Neural progenitor cell (in vitro differentiated cells): Measurements from ENCODE around the gene TMEM79. TPM values are rescaled to one million over a fixed set of nuclear protein-coding genes. Genes with fewer than 3 reads are reported as not detected.
A peak's percentile ranks its signal among the peaks of the same experiment; 100 is the strongest.

Source experiments
- DNase-seq: peaks from one replicate; pipeline ENCODE4 v3.0.0-alpha.2; 2016; ENCODE audit warnings: low spot score
- H2AFZ ChIP-seq: fragments of 200-600 bp; sonication (generic); replicated peaks from 2 replicates; pipeline ENCODE4 v1.6.1; 2016; ENCODE audit warnings: antibody characterized with exemption
- H3F3A ChIP-seq: fragments of 200-600 bp; sonication (generic); 2 replicates; pipeline ENCODE4 v1.6.1; 2016; ENCODE audit warnings: antibody characterized with exemption, low read depth
- H3K27ac ChIP-seq: fragments of 200-600 bp; sonication (generic); 2 replicates; pipeline ENCODE4 v1.5.1; 2016; ENCODE audit warnings: mild to moderate bottlenecking
- H3K27me3 ChIP-seq: fragments of 200-600 bp; sonication (generic); 2 replicates; pipeline ENCODE4 v1.6.1; 2016; ENCODE audit warnings: mild to moderate bottlenecking, moderate library complexity
- H3K36me3 ChIP-seq: fragments of 200-600 bp; sonication (generic); 2 replicates; pipeline ENCODE4 v1.5.1; 2016
- H3K4me1 ChIP-seq: fragments of 200-600 bp; sonication (generic); 2 replicates; pipeline ENCODE4 v1.6.1; 2016; ENCODE audit warnings: mixed run types
- H3K4me2 ChIP-seq: fragments of 200-600 bp; sonication (generic); 2 replicates; pipeline ENCODE4 v1.6.1; 2016
- H3K4me3 ChIP-seq: fragments of 200-600 bp; sonication (generic); 2 replicates; pipeline ENCODE4 v1.5.1; 2016
- H3K79me2 ChIP-seq: fragments of 200-600 bp; sonication (generic); 2 replicates; pipeline ENCODE4 v1.6.1; 2016; ENCODE audit warnings: low read depth
- H3K9ac ChIP-seq: fragments of 200-600 bp; sonication (generic); 2 replicates; pipeline ENCODE4 v1.6.1; 2016
- H3K9me3 ChIP-seq: fragments of 200-600 bp; sonication (generic); 2 replicates; pipeline ENCODE4 v1.5.1; 2016; ENCODE audit warnings: low read depth
- H4K20me1 ChIP-seq: fragments of 200-600 bp; sonication (generic); 2 replicates; pipeline ENCODE4 v1.6.1; 2016; ENCODE audit warnings: low read depth
- H3K27ac Mint-ChIP-seq: 3 replicates; pipeline ENCODE4 v1.8.0; 2021; ENCODE audit warnings: mixed read lengths
- H3K27me3 Mint-ChIP-seq: 2 replicates; pipeline ENCODE4 v1.8.0; 2022; ENCODE audit warnings: low read depth, mild to moderate bottlenecking, inconsistent platforms, moderate library complexity, mixed read lengths; ENCODE audit not compliant: insufficient read depth
- H3K36me3 Mint-ChIP-seq: 3 replicates; pipeline ENCODE4 v1.8.0; 2021; ENCODE audit warnings: mixed read lengths
- H3K4me1 Mint-ChIP-seq: 3 replicates; pipeline ENCODE4 v1.8.0; 2021; ENCODE audit warnings: mixed read lengths
- H3K4me3 Mint-ChIP-seq: 3 replicates; pipeline ENCODE4 v1.8.0; 2021; ENCODE audit warnings: mild to moderate bottlenecking, moderate library complexity, mixed read lengths
- H3K9me3 Mint-ChIP-seq: 3 replicates; pipeline ENCODE4 v1.8.0; 2020; ENCODE audit warnings: mixed read lengths
- EZH2 ChIP-seq: fragments of 200-600 bp; sonication (generic); IDR thresholded peaks from 2 replicates; pipeline ENCODE4 v1.6.1; 2017; ENCODE audit warnings: antibody characterized with exemption, mild to moderate bottlenecking, moderate library complexity
- EZH2phosphoT487 ChIP-seq: fragments of 200-600 bp; sonication (generic); IDR thresholded peaks from 2 replicates; pipeline ENCODE4 v1.6.1; 2017; ENCODE audit warnings: antibody characterized with exemption
- total RNA-seq: library from RNA; depleted of rRNA; stranded (reverse); fragments of >200 nt; gene quantifications from 2 replicates; pipeline ENCODE4 v1.2.3, GENCODE V29; 2015; ENCODE audit warnings: low replicate concordance
- TF ChIP-seq, protein P1 (sequence below): fragments of 200-600 bp; sonication (generic); IDR thresholded peaks from 2 replicates; pipeline ENCODE4 v1.5.1; 2017; ENCODE audit warnings: antibody characterized with exemption, mild to moderate bottlenecking

Gene TMEM79
- total RNA-seq, 1 donor from 2014 or later, result 1.7 TPM

DNA sequence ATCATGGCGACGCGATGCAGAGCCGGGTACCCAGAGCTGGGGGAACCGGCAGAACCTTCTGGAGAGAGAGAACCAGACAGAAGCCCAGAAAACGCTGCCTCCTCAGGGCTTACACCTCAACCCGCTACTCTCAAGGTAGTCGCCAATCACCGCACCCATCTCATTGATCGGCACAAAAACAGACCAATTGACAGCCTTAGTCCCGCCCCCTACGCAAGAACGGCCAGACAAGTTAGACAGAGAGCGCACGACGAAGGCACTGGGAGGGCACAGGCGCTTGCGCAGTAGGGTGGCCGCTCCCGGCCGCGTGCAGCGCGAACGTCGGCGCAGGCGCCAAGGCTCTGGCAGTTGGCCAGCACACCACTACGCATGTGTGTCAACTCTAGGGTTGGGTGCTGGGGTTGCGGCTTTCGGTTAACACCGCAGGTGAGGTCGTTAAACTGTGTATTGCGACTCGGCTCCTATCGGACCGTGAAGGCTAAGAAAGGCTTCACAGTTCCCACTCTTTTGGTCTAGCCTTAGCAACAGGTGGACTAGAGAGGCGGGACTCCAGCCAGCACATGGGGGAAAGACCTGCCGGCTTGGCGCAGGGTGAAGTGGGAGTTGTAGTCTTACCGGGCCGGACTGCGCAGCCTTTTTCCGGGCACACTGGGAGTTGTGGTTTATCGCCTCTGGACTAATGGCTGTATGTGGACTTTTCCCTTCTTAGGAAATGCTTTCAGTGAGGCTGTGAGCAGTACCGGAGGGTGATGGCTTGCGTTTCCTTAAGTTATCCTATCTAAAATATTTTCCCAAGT lies 54.3 kb downstream of the TMEM79 start, which contains the start of the genes CCT3 and TSACC:
Gene CCT3, minus strand, starts transcription at position 113 of the 797 bp plus-strand sequence. Its CDS starts 108 bp downstream, at position 5.
Gene TSACC, plus strand, starts transcription at position 347 of the 797 bp plus-strand sequence. CDS start 1,232 bp downstream, outside the sequence.
- Histone ChIP-seq H4K20me1 (peaks cover 37% of the 10 kb centered on the region), H3K79me2 (peaks cover 45% of the 10 kb centered on the region), H3K4me1 (peaks cover 14% of the 10 kb centered on the region), H3K36me3 (peaks cover 8% of the 10 kb centered on the region), H3K27me3 (no peaks in the 10 kb centered on the region), H3K9me3 (no peaks in the 10 kb centered on the region), H3K4me3 (peak within 1 kb of the TSS; percentile 99), H3K4me2 (peak within 1 kb of the TSS; percentile 92), H3K27ac (peak within 1 kb of the TSS; percentile 52), H3K9ac (peak within 1 kb of the TSS; percentile 66), H3F3A (peaks cover 14% of the 10 kb centered on the region), H2AFZ (peak within 1 kb of the TSS; percentile 98)
- DNase-seq, result peak; percentile 99
- TF ChIP-seq EZH2phosphoT487, result no peak
- TF ChIP-seq, protein P1, sequence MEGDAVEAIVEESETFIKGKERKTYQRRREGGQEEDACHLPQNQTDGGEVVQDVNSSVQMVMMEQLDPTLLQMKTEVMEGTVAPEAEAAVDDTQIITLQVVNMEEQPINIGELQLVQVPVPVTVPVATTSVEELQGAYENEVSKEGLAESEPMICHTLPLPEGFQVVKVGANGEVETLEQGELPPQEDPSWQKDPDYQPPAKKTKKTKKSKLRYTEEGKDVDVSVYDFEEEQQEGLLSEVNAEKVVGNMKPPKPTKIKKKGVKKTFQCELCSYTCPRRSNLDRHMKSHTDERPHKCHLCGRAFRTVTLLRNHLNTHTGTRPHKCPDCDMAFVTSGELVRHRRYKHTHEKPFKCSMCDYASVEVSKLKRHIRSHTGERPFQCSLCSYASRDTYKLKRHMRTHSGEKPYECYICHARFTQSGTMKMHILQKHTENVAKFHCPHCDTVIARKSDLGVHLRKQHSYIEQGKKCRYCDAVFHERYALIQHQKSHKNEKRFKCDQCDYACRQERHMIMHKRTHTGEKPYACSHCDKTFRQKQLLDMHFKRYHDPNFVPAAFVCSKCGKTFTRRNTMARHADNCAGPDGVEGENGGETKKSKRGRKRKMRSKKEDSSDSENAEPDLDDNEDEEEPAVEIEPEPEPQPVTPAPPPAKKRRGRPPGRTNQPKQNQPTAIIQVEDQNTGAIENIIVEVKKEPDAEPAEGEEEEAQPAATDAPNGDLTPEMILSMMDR, result no peak
- TF ChIP-seq EZH2, result no peak
- H3K4me3 Mint-ChIP-seq, result peak within 1 kb of the TSS; percentile 96
- H3K36me3 Mint-ChIP-seq, result peaks cover 13% of the 10 kb centered on the region
- peak within 1 kb of the TSS; percentile 61 for H3K27ac Mint-ChIP-seq
- peaks cover 22% of the 10 kb centered on the region for H3K4me1 Mint-ChIP-seq
- H3K27me3 Mint-ChIP-seq, result no peaks in the 10 kb centered on the region
- H3K9me3 Mint-ChIP-seq, result no peaks in the 10 kb centered on the region

Other genes starting within 250 kb of the TMEM79 start
- gene UBQLN4, start 230.5 kb upstream of the TMEM79 start, total RNA-seq, result 43.7 and 64.9 TPM in 2 replicates
- gene LAMTOR2, start 229.5 kb upstream of the TMEM79 start, total RNA-seq, result 29.4 and 50.6 TPM in 2 replicates
- gene RAB25, start 223.2 kb upstream of the TMEM79 start, total RNA-seq, result 2.4 and 7.7 TPM in 2 replicates
- 32.2 and 62.6 TPM in 2 replicates for gene MEX3A, start 201.9 kb upstream of the TMEM79 start, total RNA-seq
- gene LMNA, start 169.6 kb upstream of the TMEM79 start, total RNA-seq, result 20.5 and 35.8 TPM in 2 replicates
- 0.69 and 1.8 TPM in 2 replicates for gene SEMA4A, start 130.7 kb upstream of the TMEM79 start, total RNA-seq
- gene SLC25A44, start 90.2 kb upstream of the TMEM79 start, total RNA-seq, result 4.6 and 9.4 TPM in 2 replicates
- 99.3 and 103 TPM in 2 replicates for gene PMF1, start 71.3 kb upstream of the TMEM79 start, total RNA-seq
- 0.22 and 0.40 TPM in 2 replicates for gene BGLAP, start 42.1 kb upstream of the TMEM79 start, total RNA-seq
- gene PAQR6, start 36.3 kb upstream of the TMEM79 start, total RNA-seq, result 5.0 and 8.5 TPM in 2 replicates
- gene SMG5, start 1.5 kb upstream of the TMEM79 start, total RNA-seq, result 45.9 and 84.5 TPM in 2 replicates
- 38.7 and 52.3 TPM in 2 replicates for gene GLMP, start 11.4 kb downstream of the TMEM79 start, total RNA-seq
- gene VHLL, start 15.0 kb downstream of the TMEM79 start, total RNA-seq, result 0.34 TPM in 1 of 2 replicates, not detected in the other
- 434 and 523 TPM in 2 replicates for gene CCT3, start 54.0 kb downstream of the TMEM79 start, total RNA-seq
- 0.87 TPM in 1 of 2 replicates, not detected in the other for gene TSACC, start 54.2 kb downstream of the TMEM79 start, total RNA-seq
- not detected in 2 replicates for gene RHBG, start 84.9 kb downstream of the TMEM79 start, total RNA-seq
- 1.8 and 7.1 TPM in 2 replicates for gene MEF2D, start 216.4 kb downstream of the TMEM79 start, total RNA-seq